Nephron progenitor cell (in vitro differentiated cells): ENCODE results near the gene LTC4S.

Experiments used
- DNase-seq: peaks from one replicate; pipeline ENCODE4 v3.0.0; 2021
- H3K27ac Mint-ChIP-seq: 2 replicates; pipeline ENCODE4 v1.8.0; 2021; ENCODE audit warnings: mild to moderate bottlenecking, moderate library complexity, mixed read lengths
- H3K27me3 Mint-ChIP-seq: 2 replicates; pipeline ENCODE4 v1.8.0; 2021; ENCODE audit warnings: mild to moderate bottlenecking, low read depth, mixed read lengths; ENCODE audit not compliant: poor library complexity
- H3K36me3 Mint-ChIP-seq: 2 replicates; pipeline ENCODE4 v1.8.0; 2021; ENCODE audit warnings: low read depth, mixed read lengths
- H3K4me1 Mint-ChIP-seq: 2 replicates; pipeline ENCODE4 v1.8.0; 2021; ENCODE audit warnings: mixed read lengths
- H3K4me3 Mint-ChIP-seq: 2 replicates; pipeline ENCODE4 v1.8.0; 2021; ENCODE audit warnings: mild to moderate bottlenecking, moderate library complexity, mixed read lengths
- H3K9me3 Mint-ChIP-seq: 2 replicates; pipeline ENCODE4 v1.8.0; 2021; ENCODE audit warnings: mild to moderate bottlenecking, moderate library complexity, mixed read lengths
- CTCF ChIP-seq: fragments of 200-600 bp; sonication (generic); IDR thresholded peaks from 2 replicates; pipeline ENCODE4 v1.5.0; 2021; ENCODE audit warnings: antibody characterized with exemption

Gene LTC4S

GRCh38 chr5:179828756-179829421 lies 35.1 kb downstream of the LTC4S start:
- peaks cover 15% of the 10 kb centered on the region for H3K4me1 Mint-ChIP-seq
- peaks cover 96% of the 10 kb centered on the region for H3K36me3 Mint-ChIP-seq
- peaks cover 24% of the 10 kb centered on the region for H3K9me3 Mint-ChIP-seq
- DNase-seq: no peak
- H3K27ac Mint-ChIP-seq: peak overlapping the region; percentile 89
- no peak overlapping the region for H3K4me3 Mint-ChIP-seq
- no peaks in the 10 kb centered on the region for H3K27me3 Mint-ChIP-seq
- no peak for TF ChIP-seq CTCF

- H3K27ac Mint-ChIP-seq: peak overlapping the region; percentile 33
- no peaks in the 10 kb centered on the region for H3K27me3 Mint-ChIP-seq
Observed at GRCh38 chr5:179829732-179830435, 36.1 kb downstream of the LTC4S start.

GRCh38 chr5:179830818-179831468 lies 37.2 kb downstream of the LTC4S start:
- Mint-ChIP-seq H3K4me3 (no peak overlapping the region), H3K4me1 (peaks cover 15% of the 10 kb centered on the region), H3K9me3 (peaks cover 31% of the 10 kb centered on the region), H3K36me3 (peaks cover 93% of the 10 kb centered on the region), H3K27ac (no peak overlapping the region), H3K27me3 (no peaks in the 10 kb centered on the region)
- DNase-seq: no peak
- TF ChIP-seq CTCF: no peak

More at GRCh38 chr5:179829732-179830435, 36.1 kb downstream of the LTC4S start:
- peaks cover 25% of the 10 kb centered on the region for H3K9me3 Mint-ChIP-seq
- peaks cover 15% of the 10 kb centered on the region for H3K4me1 Mint-ChIP-seq
- no peak for DNase-seq
- H3K4me3 Mint-ChIP-seq: no peak overlapping the region
- TF ChIP-seq CTCF: no peak
- peaks cover 93% of the 10 kb centered on the region for H3K36me3 Mint-ChIP-seq

- no peak overlapping the region for H3K4me3 Mint-ChIP-seq
- peaks cover 15% of the 10 kb centered on the region for H3K4me1 Mint-ChIP-seq
- H3K27me3 Mint-ChIP-seq: no peaks in the 10 kb centered on the region
- peaks cover 33% of the 10 kb centered on the region for H3K9me3 Mint-ChIP-seq
- TF ChIP-seq CTCF: no peak
- H3K27ac Mint-ChIP-seq: peak overlapping the region; percentile 87
- no peak for DNase-seq
- peaks cover 93% of the 10 kb centered on the region for H3K36me3 Mint-ChIP-seq
Observed at GRCh38 chr5:179832039-179832745, 38.4 kb downstream of the LTC4S start.

- Mint-ChIP-seq H3K27ac (no peak overlapping the region), H3K4me3 (no peak overlapping the region), H3K4me1 (peaks cover 15% of the 10 kb centered on the region), H3K36me3 (peaks cover 93% of the 10 kb centered on the region), H3K27me3 (no peaks in the 10 kb centered on the region), H3K9me3 (peaks cover 33% of the 10 kb centered on the region)
- TF ChIP-seq CTCF: no peak
- DNase-seq: no peak
Observed at GRCh38 chr5:179833056-179833708, 39.4 kb downstream of the LTC4S start.
